ENCODE measurements around the gene GTPBP6. TPM values are rescaled to one million over a fixed set of nuclear protein-coding genes. Genes with fewer than 3 reads are reported as not detected.
"Not testable (repeated sequence)": the region's sequence is repeated elsewhere in the genome, so short reads cannot be mapped to it uniquely, and the experiment has no call there.

Gene GTPBP6
- total RNA-seq, 1 donor from 2014 or later = 47.2 TPM

DNA sequence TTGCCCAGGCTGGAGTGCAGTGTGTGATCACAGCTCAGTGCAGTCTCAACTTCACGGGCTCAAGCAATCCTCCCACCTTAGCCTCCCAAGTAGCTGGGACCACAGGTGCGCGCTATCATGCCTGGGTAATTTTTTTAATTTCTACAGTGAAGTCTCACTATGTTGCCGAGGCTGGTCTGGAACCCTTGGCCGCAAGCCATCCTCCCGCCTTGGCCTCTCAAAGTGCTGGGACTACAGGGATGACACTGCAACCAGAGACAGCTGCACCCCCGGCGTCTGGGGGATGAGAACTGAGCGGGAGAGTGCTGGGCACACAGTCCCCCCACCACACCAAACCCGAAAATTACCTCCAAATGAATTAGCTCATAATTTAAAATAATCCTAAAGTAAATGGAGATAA is 33.1 kb upstream of the GTPBP6 start:
- H3K9me3 Mint-ChIP-seq (ENCODE audit: unreplicated experiment) = no peaks in the 10 kb centered on the region
- H3K4me3 Mint-ChIP-seq (ENCODE audit: unreplicated experiment) = no peak overlapping the region
- DNase-seq (ENCODE audit: low spot score) = no peak
- peaks cover 35% of the 10 kb centered on the region for H3K36me3 Mint-ChIP-seq (ENCODE audit: low read depth, unreplicated experiment)
- TF ChIP-seq, protein P1, sequence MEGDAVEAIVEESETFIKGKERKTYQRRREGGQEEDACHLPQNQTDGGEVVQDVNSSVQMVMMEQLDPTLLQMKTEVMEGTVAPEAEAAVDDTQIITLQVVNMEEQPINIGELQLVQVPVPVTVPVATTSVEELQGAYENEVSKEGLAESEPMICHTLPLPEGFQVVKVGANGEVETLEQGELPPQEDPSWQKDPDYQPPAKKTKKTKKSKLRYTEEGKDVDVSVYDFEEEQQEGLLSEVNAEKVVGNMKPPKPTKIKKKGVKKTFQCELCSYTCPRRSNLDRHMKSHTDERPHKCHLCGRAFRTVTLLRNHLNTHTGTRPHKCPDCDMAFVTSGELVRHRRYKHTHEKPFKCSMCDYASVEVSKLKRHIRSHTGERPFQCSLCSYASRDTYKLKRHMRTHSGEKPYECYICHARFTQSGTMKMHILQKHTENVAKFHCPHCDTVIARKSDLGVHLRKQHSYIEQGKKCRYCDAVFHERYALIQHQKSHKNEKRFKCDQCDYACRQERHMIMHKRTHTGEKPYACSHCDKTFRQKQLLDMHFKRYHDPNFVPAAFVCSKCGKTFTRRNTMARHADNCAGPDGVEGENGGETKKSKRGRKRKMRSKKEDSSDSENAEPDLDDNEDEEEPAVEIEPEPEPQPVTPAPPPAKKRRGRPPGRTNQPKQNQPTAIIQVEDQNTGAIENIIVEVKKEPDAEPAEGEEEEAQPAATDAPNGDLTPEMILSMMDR (IDR thresholded peaks at IDR 0.05; ENCODE audit: unreplicated experiment) = no peak
- H3K4me1 Mint-ChIP-seq (ENCODE audit: unreplicated experiment) = peaks cover 4% of the 10 kb centered on the region
- H3K27me3 Mint-ChIP-seq (ENCODE audit: unreplicated experiment) = peaks cover 15% of the 10 kb centered on the region
- no peak overlapping the region for H3K27ac Mint-ChIP-seq (ENCODE audit: unreplicated experiment)

- not testable (repeated sequence) for DNase-seq (ENCODE audit: low spot score); H3K27ac Mint-ChIP-seq (ENCODE audit: unreplicated experiment); H3K4me1 Mint-ChIP-seq (ENCODE audit: unreplicated experiment); H3K9me3 Mint-ChIP-seq (ENCODE audit: unreplicated experiment); H3K4me3 Mint-ChIP-seq (ENCODE audit: unreplicated experiment)
- Mint-ChIP-seq H3K27me3 (ENCODE audit: unreplicated experiment) (peaks cover 15% of the 10 kb centered on the region), H3K36me3 (ENCODE audit: low read depth, unreplicated experiment) (peaks cover 33% of the 10 kb centered on the region)
Measured at GRCh38 chrX:351324-351641, 32.7 kb upstream of the GTPBP6 start.

DNA sequence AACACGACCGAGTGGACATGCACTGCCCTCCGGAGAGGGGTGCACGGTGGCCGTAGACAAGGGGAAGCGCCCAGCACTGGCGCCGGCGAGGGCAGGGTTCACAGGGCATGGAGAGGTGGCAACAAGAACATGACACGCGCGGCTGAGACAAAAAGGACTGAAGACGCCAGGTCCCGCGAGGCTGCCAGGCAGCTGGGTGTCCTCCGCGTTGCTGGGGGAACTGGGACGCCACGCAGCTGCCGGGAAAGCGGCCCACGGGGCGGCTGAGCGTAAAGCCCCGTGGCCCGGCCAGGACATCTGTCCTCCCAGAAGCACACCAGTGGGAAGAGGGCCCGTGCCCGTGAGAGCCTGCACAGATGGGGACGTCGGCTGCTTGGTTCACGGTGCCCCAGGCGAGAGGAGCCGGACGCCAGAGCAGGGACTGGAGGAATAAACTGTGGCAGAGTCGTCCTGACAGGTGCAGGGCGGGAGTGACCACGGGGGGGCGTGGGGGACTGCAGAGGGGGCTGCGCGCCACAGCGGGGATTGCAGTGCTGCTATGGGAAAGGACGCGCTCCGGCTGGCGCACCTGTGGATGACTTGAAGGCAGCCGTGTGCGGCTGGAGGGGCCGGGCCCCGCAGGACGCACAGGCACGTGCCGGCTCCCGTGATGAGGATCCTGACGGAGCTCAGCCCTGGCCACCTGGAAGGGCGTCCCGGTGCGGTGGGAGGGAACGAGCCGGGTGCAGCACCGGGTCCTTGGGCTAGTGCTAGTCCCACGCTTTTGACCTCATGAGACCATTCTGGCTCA is 32.1 kb upstream of the GTPBP6 start:
- H3K4me1 Mint-ChIP-seq (ENCODE audit: unreplicated experiment) = peaks cover 4% of the 10 kb centered on the region
- no peak overlapping the region for H3K4me3 Mint-ChIP-seq (ENCODE audit: unreplicated experiment)
- DNase-seq (ENCODE audit: low spot score) = no peak
- H3K36me3 Mint-ChIP-seq (ENCODE audit: low read depth, unreplicated experiment) = peaks cover 30% of the 10 kb centered on the region
- H3K27me3 Mint-ChIP-seq (ENCODE audit: unreplicated experiment) = peaks cover 15% of the 10 kb centered on the region
- no peaks in the 10 kb centered on the region for H3K9me3 Mint-ChIP-seq (ENCODE audit: unreplicated experiment)
- no peak overlapping the region for H3K27ac Mint-ChIP-seq (ENCODE audit: unreplicated experiment)
- TF ChIP-seq, protein P1 (IDR thresholded peaks at IDR 0.05; ENCODE audit: unreplicated experiment) = no peak

DNA sequence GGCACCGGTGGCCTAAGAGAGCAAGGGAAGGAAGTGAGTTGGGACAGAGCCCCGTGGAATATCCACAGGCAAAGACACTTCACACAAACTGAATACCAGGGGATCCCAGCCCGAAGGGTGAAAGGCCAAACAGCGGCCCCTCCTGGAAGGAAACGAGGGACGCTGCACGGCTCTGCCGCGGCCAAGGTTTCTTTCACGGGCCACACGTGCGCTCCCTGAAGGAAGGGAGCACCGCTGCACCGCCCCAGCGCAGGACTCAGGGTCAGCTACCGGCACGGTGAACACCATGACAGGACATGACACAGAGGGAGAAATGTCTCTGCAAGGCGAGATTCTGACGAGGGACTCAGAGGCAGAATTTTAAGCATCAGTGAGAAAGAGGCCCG is 31.5 kb upstream of the GTPBP6 start:
- Mint-ChIP-seq H3K27ac (ENCODE audit: unreplicated experiment) (no peak overlapping the region), H3K4me3 (ENCODE audit: unreplicated experiment) (no peak overlapping the region), H3K4me1 (ENCODE audit: unreplicated experiment) (peaks cover 4% of the 10 kb centered on the region), H3K36me3 (ENCODE audit: low read depth, unreplicated experiment) (peaks cover 25% of the 10 kb centered on the region), H3K9me3 (ENCODE audit: unreplicated experiment) (no peaks in the 10 kb centered on the region), H3K27me3 (ENCODE audit: unreplicated experiment) (peaks cover 13% of the 10 kb centered on the region)
- TF ChIP-seq, protein P1 (IDR thresholded peaks at IDR 0.05; ENCODE audit: unreplicated experiment) = no peak
- DNase-seq (ENCODE audit: low spot score) = no peak

- Mint-ChIP-seq H3K27me3 (ENCODE audit: unreplicated experiment) (peaks cover 12% of the 10 kb centered on the region), H3K36me3 (ENCODE audit: low read depth, unreplicated experiment) (peaks cover 24% of the 10 kb centered on the region), H3K4me3 (ENCODE audit: unreplicated experiment) (no peak overlapping the region), H3K9me3 (ENCODE audit: unreplicated experiment) (no peaks in the 10 kb centered on the region), H3K27ac (ENCODE audit: unreplicated experiment) (peak overlapping the region; percentile 65), H3K4me1 (ENCODE audit: unreplicated experiment) (peaks cover 4% of the 10 kb centered on the region)
- DNase-seq (ENCODE audit: low spot score) = no peak
- TF ChIP-seq, protein P1 (IDR thresholded peaks at IDR 0.05; ENCODE audit: unreplicated experiment) = no peak
Measured at GRCh38 chrX:349702-350101, 31.1 kb upstream of the GTPBP6 start.
